Measurements from ENCODE around the gene DLG2.
A peak's percentile ranks its signal among the peaks of the same experiment; 100 is the strongest.
"Not testable (repeated sequence)": the region's sequence is repeated elsewhere in the genome, so short reads cannot be mapped to it uniquely, and the experiment has no call there.

Gene DLG2

GRCh38 chr11:83778596-83778995 lies 1848.5 kb downstream of the DLG2 start:
- peak; percentile 4 for DNase-seq (ENCODE audit: low read depth)

- DNase-seq (ENCODE audit: low read depth): peak; percentile 33
These were observed 1852.9 kb downstream of the DLG2 start for GRCh38 chr11:83773950-83774880.

GRCh38 chr11:83768489-83768888 lies 1858.7 kb downstream of the DLG2 start:
- no peak for DNase-seq (ENCODE audit: low read depth)

GRCh38 chr11:83766932-83767331 lies 1860.2 kb downstream of the DLG2 start:
- DNase-seq (ENCODE audit: low read depth): no peak

- no peak for DNase-seq (ENCODE audit: low read depth)
These were observed 1862.5 kb downstream of the DLG2 start for GRCh38 chr11:83764643-83765042.

GRCh38 chr11:83760932-83761331 lies 1866.2 kb downstream of the DLG2 start:
- no peak for DNase-seq (ENCODE audit: low read depth)

GRCh38 chr11:83759148-83759547 lies 1868.0 kb downstream of the DLG2 start:
- DNase-seq (ENCODE audit: low read depth): no peak

- no peak for DNase-seq (ENCODE audit: low read depth)
These were observed 1876.1 kb downstream of the DLG2 start for GRCh38 chr11:83751041-83751440.

GRCh38 chr11:83746921-83747585 lies 1880.1 kb downstream of the DLG2 start:
- DNase-seq (ENCODE audit: low read depth): no peak

GRCh38 chr11:83744620-83745192 lies 1882.4 kb downstream of the DLG2 start:
- no peak for DNase-seq (ENCODE audit: low read depth)

GRCh38 chr11:83736684-83737083 lies 1890.5 kb downstream of the DLG2 start:
- DNase-seq (ENCODE audit: low read depth): no peak

- DNase-seq (ENCODE audit: low read depth): no peak
These were observed 1893.0 kb downstream of the DLG2 start for GRCh38 chr11:83734120-83734519.

- not testable (repeated sequence) for DNase-seq (ENCODE audit: low read depth)
These were observed 1895.9 kb downstream of the DLG2 start for GRCh38 chr11:83731288-83731687.

- DNase-seq (ENCODE audit: low read depth): no peak
These were observed 1898.9 kb downstream of the DLG2 start for GRCh38 chr11:83728281-83728680.

GRCh38 chr11:83727251-83727650 lies 1899.9 kb downstream of the DLG2 start:
- DNase-seq (ENCODE audit: low read depth): no peak

GRCh38 chr11:83726316-83726715 lies 1900.8 kb downstream of the DLG2 start:
- DNase-seq (ENCODE audit: low read depth): no peak

GRCh38 chr11:83725728-83726127 lies 1901.4 kb downstream of the DLG2 start:
- DNase-seq (ENCODE audit: low read depth): no peak

- no peak for DNase-seq (ENCODE audit: low read depth)
These were observed 1901.9 kb downstream of the DLG2 start for GRCh38 chr11:83725269-83725560.

GRCh38 chr11:83723999-83724398 lies 1903.1 kb downstream of the DLG2 start:
- peak; percentile 53 for DNase-seq (ENCODE audit: low read depth)

- DNase-seq (ENCODE audit: low read depth): no peak
These were observed 1904.6 kb downstream of the DLG2 start for GRCh38 chr11:83722392-83723119.

- DNase-seq (ENCODE audit: low read depth): no peak
These were observed 1905.9 kb downstream of the DLG2 start for GRCh38 chr11:83721263-83721662.

GRCh38 chr11:83720675-83721074 lies 1906.5 kb downstream of the DLG2 start:
- DNase-seq (ENCODE audit: low read depth): no peak
